Measurements from ENCODE around the gene IER2. TPM values are rescaled to one million over a fixed set of nuclear protein-coding genes. Genes with fewer than 3 reads are reported as not detected.

IER2 gene
- total and polyA plus RNA-seq, 2 of the 8 experiments (the other 6 are each of a cell fraction or from before 2014, with no cell fraction given), result 84.5 to 138 TPM

DNA sequence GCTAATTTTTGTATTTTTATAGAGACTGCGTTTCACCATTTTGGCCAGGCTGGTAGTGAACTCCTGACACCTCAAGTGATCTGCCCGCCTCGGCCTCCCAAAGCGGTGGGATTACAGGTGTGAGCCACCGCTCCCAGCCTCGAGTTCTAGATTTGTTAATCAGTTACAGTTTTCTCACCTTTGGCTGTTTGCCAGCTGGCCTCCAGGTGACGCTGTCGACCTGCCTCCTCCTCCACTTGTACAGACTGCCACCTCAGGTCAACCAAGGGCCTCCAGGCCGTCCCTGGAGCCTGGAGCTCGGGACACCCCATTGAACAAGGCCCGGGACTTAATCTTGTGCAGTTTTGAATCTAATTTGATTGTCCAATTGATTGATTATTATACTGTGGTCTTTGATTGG lies 45.5 kb downstream of the IER2 start (continued):
- TF ChIP-seq CEBPB (IDR thresholded peaks at IDR 0.05; ENCODE audit: low read depth, low read length), result peak; percentile 40; the same call in 1 of the 2 replicates
- TF ChIP-seq, protein P1, sequence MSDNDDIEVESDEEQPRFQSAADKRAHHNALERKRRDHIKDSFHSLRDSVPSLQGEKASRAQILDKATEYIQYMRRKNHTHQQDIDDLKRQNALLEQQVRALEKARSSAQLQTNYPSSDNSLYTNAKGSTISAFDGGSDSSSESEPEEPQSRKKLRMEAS (IDR thresholded peaks at IDR 0.05), result 0 out of 2 replicates have a peak, but pooled peaks have one; percentile 15
- no peak for TF ChIP-seq ASH2L (IDR thresholded peaks at IDR 0.05; ENCODE audit: low read length)
- TF ChIP-seq YY1 (IDR thresholded peaks at IDR 0.05; ENCODE audit: low read depth, low read length), result 0 out of 2 replicates have a peak, but pooled peaks have one; percentile 41
- TF ChIP-seq, protein P2, sequence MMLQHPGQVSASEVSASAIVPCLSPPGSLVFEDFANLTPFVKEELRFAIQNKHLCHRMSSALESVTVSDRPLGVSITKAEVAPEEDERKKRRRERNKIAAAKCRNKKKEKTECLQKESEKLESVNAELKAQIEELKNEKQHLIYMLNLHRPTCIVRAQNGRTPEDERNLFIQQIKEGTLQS (IDR thresholded peaks at IDR 0.05; ENCODE audit: insufficient read depth, low read depth, low read length), result 0 out of 2 replicates have a peak, but pooled peaks have one; percentile 17

Measured in H1 (cell line).